Stomach (tissue), 9 donors: ENCODE results near the gene RFX3. TPM values are rescaled to one million over a fixed set of nuclear protein-coding genes. Genes with fewer than 3 reads are reported as not detected.

Source experiments
- DNase-seq, 2 donors: peaks; one replicate each; pipeline versions ENCODE4 v3.0.0 to v3.0.0-alpha.2; 2013 to 2019
- H3K27ac ChIP-seq, 5 donors: fragments of 200-600 bp in 4 of 5; sonication (generic) in 4 of 5; one replicate each; pipeline ENCODE4 v1.5.1; 2013 to 2019; ENCODE audit warnings: mild to moderate bottlenecking in 1 of 5, moderate library complexity in 1 of 5
- H3K27me3 ChIP-seq, 3 donors: fragments of 200-600 bp; sonication (generic); one replicate each; pipeline ENCODE4 v1.5.1; 2017 to 2019; ENCODE audit warnings: mixed run types in 1 of 3
- H3K36me3 ChIP-seq, 4 donors: fragments of 200-600 bp; sonication (generic); 1 replicate in 3 of 4; 2 replicates in 1 of 4; pipeline ENCODE4 v1.5.1; 2016 to 2019
- H3K4me1 ChIP-seq, 4 donors: fragments of 200-600 bp; sonication (generic); one replicate each; pipeline ENCODE4 v1.5.1; 2016 to 2019
- H3K4me3 ChIP-seq, 4 donors: fragments of 200-600 bp; sonication (generic) in 3 of 4; one replicate each; pipeline ENCODE4 v1.5.1; 2016 to 2019; ENCODE audit warnings: mild to moderate bottlenecking in 1 of 4
- H3K9me3 ChIP-seq, 4 donors: fragments of 200-600 bp; sonication (generic); one replicate each; pipeline ENCODE4 v1.5.1; 2016 to 2019
- CTCF ChIP-seq, 7 experiments: fragments of 450-650 bp in 4 of 7; fragments of 200-600 bp in 3 of 7; sonication (generic) in 3 of 7; IDR thresholded peaks; one replicate each; pipeline ENCODE4 v1.5.1; 2016 to 2019; ENCODE audit warnings: antibody characterized with exemption in 7 of 7, control low read depth in 2 of 7, mild to moderate bottlenecking in 1 of 7
- EP300 ChIP-seq: sonication (generic); formaldehyde crosslinking; IDR thresholded peaks from one replicate; pipeline ENCODE4 v1.6.1; 2017; ENCODE audit warnings: antibody characterized with exemption
- POLR2A ChIP-seq, 4 donors: fragments of 450-650 bp; IDR thresholded peaks; one replicate each; pipeline ENCODE4 v1.6.1; 2016; ENCODE audit warnings: antibody characterized with exemption in 4 of 4, control low read depth in 2 of 4, mild to moderate bottlenecking in 1 of 4, moderate library complexity in 1 of 4
- POLR2AphosphoS5 ChIP-seq, 3 donors: sonication (generic); formaldehyde crosslinking; IDR thresholded peaks; one replicate each; pipeline ENCODE4 v1.6.1; 2016; ENCODE audit warnings: antibody characterized with exemption in 3 of 3
- WGBS, 5 donors: extraction: QIAGEN DNeasy Blood & Tissue Kit in 3 of 5; methylation state at CpG; one replicate each; pipeline versions ENCODE4 v1.1.5 to v1.1.7; 2013 to 2018; 5-methylcytosine and 5-hydroxymethylcytosine counted together
- intact Hi-C: fragments of 100-400 bp; cut with DNase I; formaldehyde crosslinking; loops from one replicate; pipeline ENCODE4 v1.15.1; 2023; ENCODE audit warnings: low total_unique reads
- polyA plus RNA-seq, 3 donors: library from polyadenylated mRNA; stranded (reverse); fragments of 200-250 nt; gene quantifications; one replicate each; pipeline ENCODE4 v1.2.3, GENCODE V29; 2013
- total RNA-seq, 5 donors: library from RNA; depleted of rRNA; stranded (reverse); fragments of >200 nt; gene quantifications; one replicate each; pipeline versions ENCODE4 v1.1.0 to v1.2.3, GENCODE V29; 2014 to 2016
- donor health status: healthy with polysubstance abuse.
- donor health status: Bipolar disorder and iron deficiency.
- donor health status: healthy.

RFX3 gene
- total and polyA plus RNA-seq, 8 donors: 0.76 to 22.8 (median 6.1) TPM

DNA sequence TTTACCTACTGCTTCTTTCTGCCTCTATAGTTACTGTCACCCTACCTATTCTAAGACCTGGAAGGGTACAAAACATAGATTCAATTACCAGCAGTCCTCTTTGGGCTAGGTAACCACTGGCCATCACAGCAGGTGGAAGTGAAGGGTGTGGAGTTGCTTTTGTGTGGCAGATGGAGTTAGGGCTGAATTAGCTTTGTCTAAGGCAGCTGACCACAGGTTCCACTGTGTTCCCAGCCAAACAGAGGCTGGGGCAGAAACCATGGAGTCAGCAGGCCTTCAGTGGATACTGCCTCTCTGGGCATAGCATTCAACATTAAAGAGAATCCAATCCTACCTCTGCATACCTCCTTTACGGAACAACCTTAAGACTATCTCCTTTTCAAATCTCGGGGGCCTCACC lies 254.2 kb downstream of the RFX3 start:
- no peaks in the 10 kb centered on the region for H3K27me3 ChIP-seq
- H3K36me3 ChIP-seq: peaks cover 0 to 50% (median 41%) of the 10 kb centered on the region in 4 donors
- no peak for TF ChIP-seq POLR2A (IDR thresholded peaks at IDR 0.05)
- TF ChIP-seq CTCF (IDR thresholded peaks at IDR 0.05): no peak
- no peak for TF ChIP-seq POLR2AphosphoS5 (IDR thresholded peaks at IDR 0.05)
- no peak for TF ChIP-seq EP300
- no peak overlapping the region for H3K4me3 ChIP-seq
- intact Hi-C loops: no loop called here
- no peak overlapping the region for H3K27ac ChIP-seq
- no peaks in the 10 kb centered on the region for H3K4me1 ChIP-seq
- 91 to 100% (median 96%) methylated on average over 2 of the region's 2 CpGs for WGBS, 5 donors
- no peak for DNase-seq
- no peaks in the 10 kb centered on the region for H3K9me3 ChIP-seq

DNA sequence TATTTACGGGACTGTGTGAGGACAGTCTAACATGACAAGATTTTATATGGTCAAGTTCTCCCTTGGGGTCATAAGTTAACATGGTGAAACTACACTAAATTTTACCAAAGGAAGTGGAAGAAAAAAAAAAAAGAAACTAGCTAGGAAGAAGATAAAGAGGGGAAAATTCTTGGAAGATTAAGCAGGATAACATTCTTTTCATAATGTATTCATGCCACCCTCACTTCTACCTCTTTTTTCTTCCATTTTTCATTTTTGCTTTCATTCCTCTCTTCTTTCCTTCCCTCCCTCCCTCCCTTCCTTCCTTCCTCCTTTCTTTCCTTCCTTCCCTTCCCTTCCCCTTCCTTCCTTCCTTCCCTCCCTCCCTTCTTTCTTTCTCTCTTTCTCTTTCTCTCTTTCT lies 254.6 kb downstream of the RFX3 start:
- 97 to 100% (median 100%) methylated on average over 1 of the region's 1 CpG for WGBS, 5 donors
- Histone ChIP-seq H3K27ac (no peak overlapping the region), H3K36me3 (peaks cover 0 to 47% (median 39%) of the 10 kb centered on the region in 4 donors), H3K4me1 (no peaks in the 10 kb centered on the region), H3K4me3 (no peak overlapping the region), H3K9me3 (no peaks in the 10 kb centered on the region), H3K27me3 (no peaks in the 10 kb centered on the region)
- TF ChIP-seq POLR2A (IDR thresholded peaks at IDR 0.05) (no peak), EP300 (no peak), CTCF (IDR thresholded peaks at IDR 0.05) (no peak), POLR2AphosphoS5 (IDR thresholded peaks at IDR 0.05) (no peak)
- intact Hi-C loops: no loop called here
- no peak for DNase-seq

- intact Hi-C loops: no loop called here
- DNase-seq: no peak
- WGBS, 5 donors: 93 to 98% (median 93%) methylated on average over 1 of the region's 1 CpG
Measured at GRCh38 chr9:3268223-3268622, 257.6 kb downstream of the RFX3 start.

GRCh38 chr9:3263698-3264097 lies 262.1 kb downstream of the RFX3 start:
- no peak overlapping the region for H3K27ac ChIP-seq
- WGBS, 5 donors: 92 to 98% (median 97%) methylated on average over 3 of the region's 3 CpGs
- TF ChIP-seq POLR2A (IDR thresholded peaks at IDR 0.05) (no peak), CTCF (IDR thresholded peaks at IDR 0.05) (no peak), POLR2AphosphoS5 (IDR thresholded peaks at IDR 0.05) (no peak), EP300 (no peak)
- H3K4me1 ChIP-seq: no peaks in the 10 kb centered on the region
- intact Hi-C loops: no loop called here
- no peak for DNase-seq
- H3K4me3 ChIP-seq: no peak overlapping the region
- peaks cover 0 to 30% (median 20%) of the 10 kb centered on the region in 4 donors for H3K36me3 ChIP-seq
- no peaks in the 10 kb centered on the region for H3K27me3 ChIP-seq
- no peaks in the 10 kb centered on the region for H3K9me3 ChIP-seq

More at GRCh38 chr9:3268223-3268622, 257.6 kb downstream of the RFX3 start:
- H3K27ac ChIP-seq: no peak overlapping the region
- no peak overlapping the region for H3K4me3 ChIP-seq
- H3K27me3 ChIP-seq: no peaks in the 10 kb centered on the region
- no peaks in the 10 kb centered on the region for H3K4me1 ChIP-seq
- no peaks in the 10 kb centered on the region for H3K9me3 ChIP-seq
- peaks cover 0 to 34% (median 30%) of the 10 kb centered on the region in 4 donors for H3K36me3 ChIP-seq
- no peak for TF ChIP-seq CTCF (IDR thresholded peaks at IDR 0.05)
- no peak for TF ChIP-seq EP300
- no peak for TF ChIP-seq POLR2AphosphoS5 (IDR thresholded peaks at IDR 0.05)
- no peak for TF ChIP-seq POLR2A (IDR thresholded peaks at IDR 0.05)
